H9 (cell line): ENCODE data around the gene C19orf25. TPM values are rescaled to one million over a fixed set of nuclear protein-coding genes. Genes with fewer than 3 reads are reported as not detected.

Source experiments
- DNase-seq: peaks from one replicate; pipeline ENCODE4 v3.0.0-alpha.2; 2017
- H2AFZ ChIP-seq: one replicate; pipeline ENCODE4 v1.6.1; 2013; ENCODE audit warnings: mild to moderate bottlenecking, low read length, control low read depth, moderate library complexity
- H2AK5ac ChIP-seq: 2 replicates; pipeline ENCODE4 v1.6.1; 2013; ENCODE audit warnings: low read length, control low read depth, mixed read lengths; ENCODE audit not compliant: insufficient read length
- H2BK120ac ChIP-seq: one replicate; pipeline ENCODE4 v1.6.1; 2013; ENCODE audit warnings: low read depth, mild to moderate bottlenecking, low read length, control low read depth, inconsistent platforms; ENCODE audit not compliant: poor library complexity, severe bottlenecking
- H2BK12ac ChIP-seq: 2 replicates; pipeline ENCODE4 v1.6.1; 2013; ENCODE audit warnings: low read length, control low read depth, mixed read lengths, low read depth; ENCODE audit not compliant: insufficient read length
- H2BK15ac ChIP-seq: 2 replicates; pipeline ENCODE4 v1.6.1; 2013; ENCODE audit warnings: low read depth, low read length, control low read depth
- H2BK20ac ChIP-seq: one replicate; pipeline ENCODE4 v1.6.1; 2013; ENCODE audit warnings: low read depth, mild to moderate bottlenecking, low read length, control low read depth, inconsistent platforms; ENCODE audit not compliant: poor library complexity, severe bottlenecking
- H2BK5ac ChIP-seq: 2 replicates; pipeline ENCODE4 v1.6.1; 2013; ENCODE audit warnings: low read length, control low read depth, mixed read lengths; ENCODE audit not compliant: insufficient read length
- H3K14ac ChIP-seq: 2 replicates; pipeline ENCODE4 v1.6.1; 2013; ENCODE audit warnings: low read length, control low read depth; ENCODE audit not compliant: insufficient read depth
- H3K18ac ChIP-seq: 2 replicates; pipeline ENCODE4 v1.6.1; 2013; ENCODE audit warnings: low read depth, mild to moderate bottlenecking, mixed read lengths, low read length, control low read depth; ENCODE audit not compliant: insufficient read length
- H3K23ac ChIP-seq: 2 replicates; pipeline ENCODE4 v1.6.1; 2013; ENCODE audit warnings: low read length, control low read depth, mixed read lengths, low read depth; ENCODE audit not compliant: insufficient read length
- H3K23me2 ChIP-seq: 2 replicates; pipeline ENCODE4 v1.6.1; 2013; ENCODE audit warnings: low read depth, mild to moderate bottlenecking, mixed read lengths, low read length, control low read depth; ENCODE audit not compliant: insufficient read length, poor library complexity, severe bottlenecking
- H3K27ac ChIP-seq: 2 replicates; pipeline ENCODE4 v1.5.1; 2013; ENCODE audit warnings: low read length, control low read depth, mixed read lengths, low read depth; ENCODE audit not compliant: insufficient read length
- H3K27me3 ChIP-seq: 2 replicates; pipeline ENCODE4 v1.6.1; 2013; ENCODE audit warnings: low read length, control low read depth, inconsistent platforms; ENCODE audit not compliant: insufficient read depth
- H3K4ac ChIP-seq: 2 replicates; pipeline ENCODE4 v1.6.1; 2013; ENCODE audit warnings: low read depth, mild to moderate bottlenecking, control low read depth, inconsistent platforms, low read length, moderate library complexity
- H3K4me1 ChIP-seq: 2 replicates; pipeline ENCODE4 v1.6.1; 2013; ENCODE audit warnings: low read length, control low read depth, inconsistent platforms; ENCODE audit not compliant: insufficient read depth
- H3K4me2 ChIP-seq: 2 replicates; pipeline ENCODE4 v1.6.1; 2013; ENCODE audit warnings: low read length, control low read depth, mixed read lengths; ENCODE audit not compliant: insufficient read length, insufficient read depth
- H3K56ac ChIP-seq: 2 replicates; pipeline ENCODE4 v1.6.1; 2013; ENCODE audit warnings: low read depth, mild to moderate bottlenecking, mixed read lengths, low read length, control low read depth; ENCODE audit not compliant: insufficient read length
- H3K79me1 ChIP-seq: 2 replicates; pipeline ENCODE4 v1.6.1; 2013; ENCODE audit warnings: low read depth, mild to moderate bottlenecking, moderate library complexity, low read length, control low read depth, inconsistent platforms; ENCODE audit not compliant: insufficient read depth, poor library complexity, severe bottlenecking
- H3K79me2 ChIP-seq: 2 replicates; pipeline ENCODE4 v1.6.1; 2013; ENCODE audit warnings: low read length, control low read depth, inconsistent platforms; ENCODE audit not compliant: insufficient read depth
- H3K9ac ChIP-seq: 2 replicates; pipeline ENCODE4 v1.6.1; 2013; ENCODE audit warnings: low read length, control low read depth, mixed read lengths; ENCODE audit not compliant: insufficient read length; ENCODE audit errors: extremely low read depth
- H3K9me3 ChIP-seq: one replicate; pipeline ENCODE4 v1.6.1; 2013; ENCODE audit warnings: low read depth, low read length, inconsistent platforms; ENCODE audit not compliant: control insufficient read depth
- H3T11ph ChIP-seq: one replicate; pipeline ENCODE4 v1.6.1; 2013; ENCODE audit warnings: mild to moderate bottlenecking, low read length, control low read depth, inconsistent platforms
- H4K20me1 ChIP-seq: one replicate; pipeline ENCODE4 v1.6.1; 2013; ENCODE audit not compliant: control insufficient read depth, insufficient read length, insufficient read depth
- H4K5ac ChIP-seq: 2 replicates; pipeline ENCODE4 v1.6.1; 2013; ENCODE audit warnings: low read depth, mild to moderate bottlenecking, mixed read lengths, low read length, control low read depth; ENCODE audit not compliant: insufficient read length
- H4K8ac ChIP-seq: replicated peaks from 2 replicates; pipeline ENCODE4 v1.6.1; 2013; ENCODE audit warnings: low read length, control low read depth, mixed read lengths, low read depth; ENCODE audit not compliant: insufficient read length
- H4K91ac ChIP-seq: 2 replicates; pipeline ENCODE4 v1.6.1; 2013; ENCODE audit warnings: low read depth, mild to moderate bottlenecking, moderate library complexity, mixed read lengths, low read length, control low read depth; ENCODE audit not compliant: insufficient read length
- H3K27ac Mint-ChIP-seq, 3 experiments: 2 replicates in 2 of 3; 3 replicates in 1 of 3; pipeline ENCODE4 v1.8.0; 2020 to 2021; ENCODE audit warnings: mixed read lengths in 3 of 3, mild to moderate bottlenecking in 1 of 3, moderate library complexity in 1 of 3
- H3K27me3 Mint-ChIP-seq: 2 replicates; pipeline ENCODE4 v1.8.0; 2021; ENCODE audit warnings: low read depth, mild to moderate bottlenecking, moderate library complexity, mixed read lengths
- H3K36me3 Mint-ChIP-seq, 3 experiments: 2 replicates in 2 of 3; 3 replicates in 1 of 3; pipeline ENCODE4 v1.8.0; 2020 to 2021; ENCODE audit warnings: low read depth in 3 of 3, mixed read lengths in 3 of 3; ENCODE audit not compliant: insufficient read depth in 1 of 3
- H3K4me1 Mint-ChIP-seq, 2 experiments: 2 replicates each; pipeline ENCODE4 v1.8.0; 2020; ENCODE audit warnings: mixed read lengths in 2 of 2
- H3K4me3 Mint-ChIP-seq, 2 experiments: 2 replicates in 1 of 2; 3 replicates in 1 of 2; pipeline ENCODE4 v1.8.0; 2020 to 2021; ENCODE audit warnings: mild to moderate bottlenecking in 2 of 2, mixed read lengths in 2 of 2, moderate library complexity in 1 of 2
- H3K9me3 Mint-ChIP-seq, 2 experiments: 2 replicates in 1 of 2; 3 replicates in 1 of 2; pipeline ENCODE4 v1.8.0; 2020; ENCODE audit warnings: mild to moderate bottlenecking in 2 of 2, mixed read lengths in 2 of 2, moderate library complexity in 1 of 2
- WGBS: extraction: QIAGEN DNeasy Blood & Tissue Kit; methylation state at CpG from one replicate; pipeline ENCODE4 v1.1.7; 2013; ENCODE audit warnings: missing lambda C conversion rate, low lambda C conversion rate, mixed read lengths; ENCODE audit not compliant: insufficient read length; ENCODE audit errors: extremely low coverage; 5-methylcytosine and 5-hydroxymethylcytosine counted together
- total RNA-seq: library from RNA; stranded (reverse); gene quantifications from 2 replicates; pipeline ENCODE4 v1.2.1, GENCODE V29; 2021
- TF ChIP-seq, protein P1 (sequence below): fragments of 200-600 bp; sonication (generic); conservative IDR thresholded peaks from 3 replicates; pipeline ENCODE4 v1.8.0; 2021; ENCODE audit warnings: antibody characterized with exemption, mild to moderate bottlenecking

C19orf25 gene
- total RNA-seq, 1 experiment from 2014 or later, result 36.8 TPM

DNA sequence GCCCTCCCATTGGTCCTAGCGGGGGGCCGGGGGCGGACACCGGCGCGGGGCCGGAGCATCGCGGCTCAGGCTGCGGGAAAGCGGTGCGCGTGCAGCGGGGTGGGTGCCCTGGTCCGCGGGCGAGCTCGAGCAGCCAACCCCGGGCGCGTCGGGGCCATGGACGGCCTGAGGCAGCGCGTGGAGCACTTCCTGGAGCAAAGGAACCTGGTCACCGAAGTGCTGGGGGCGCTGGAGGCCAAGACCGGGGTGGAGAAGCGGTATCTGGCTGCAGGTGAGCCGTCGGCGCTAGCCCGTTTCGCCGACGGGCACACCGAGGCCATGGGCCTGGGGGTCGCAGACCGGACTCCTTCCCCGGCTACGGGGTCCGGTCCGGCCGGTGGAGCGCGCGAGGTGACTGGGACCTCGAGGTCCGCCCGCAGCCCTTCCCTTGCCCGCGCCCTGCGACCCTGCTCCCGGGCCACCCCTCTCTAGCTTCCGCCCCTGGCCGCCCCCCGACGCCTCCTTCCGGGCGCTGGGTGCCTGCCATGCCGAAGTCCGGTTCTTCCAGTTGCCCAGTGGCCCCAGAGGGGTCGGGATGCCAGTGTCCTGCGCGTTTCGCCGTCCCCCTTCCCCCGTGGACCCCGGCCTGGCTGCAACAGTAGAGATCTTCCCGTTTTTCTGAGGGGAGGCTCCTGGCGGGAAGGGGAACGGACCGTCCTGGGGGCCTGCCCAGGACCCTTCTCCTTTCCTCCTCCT is 12.3 kb upstream of the C19orf25 start, which contains the start of gene REEP6:
Gene REEP6 (plus strand): TSS at position 68 of the 735 bp plus-strand sequence. CDS start 89 bp downstream, at position 157.
- Mint-ChIP-seq H3K36me3 (no peaks in the 10 kb centered on the region; a peak in 1 of 7 replicates), H3K27ac (peak within 1 kb of the TSS in 2 of 3 experiments; percentile 94 to 97; a peak in 4 of 7 replicates), H3K4me3 (peak within 1 kb of the TSS; percentile 81 to 92), H3K4me1 (peaks cover 4 to 13% of the 10 kb centered on the region in 2 experiments), H3K9me3 (no peaks in the 10 kb centered on the region; a peak in 1 of 5 replicates), H3K27me3 (peaks cover 45% of the 10 kb centered on the region)
- Histone ChIP-seq H4K91ac (no peak within 1 kb of the TSS), H3K4me1 (no peaks in the 10 kb centered on the region), H4K20me1 (no peaks in the 10 kb centered on the region), H3K14ac (peak within 1 kb of the TSS; percentile 1; the same call in 1 of the 2 replicates), H3K56ac (no peak within 1 kb of the TSS), H3K27me3 (peaks cover 3% of the 10 kb centered on the region; the same call in 1 of the 2 replicates), H3K4me2 (peak within 1 kb of the TSS; percentile 32), H2BK20ac (no peak within 1 kb of the TSS), H4K8ac (no peak within 1 kb of the TSS), H3K79me1 (no peaks in the 10 kb centered on the region), H3K27ac (no peak within 1 kb of the TSS), H3T11ph (no peak within 1 kb of the TSS), H2AFZ (no peak within 1 kb of the TSS), H2BK5ac (no peak within 1 kb of the TSS), H3K23ac (no peak within 1 kb of the TSS), H3K9ac (no peak within 1 kb of the TSS), H3K79me2 (no peaks in the 10 kb centered on the region), H3K9me3 (no peaks in the 10 kb centered on the region), H2AK5ac (no peak within 1 kb of the TSS), H3K18ac (no peak within 1 kb of the TSS), H3K4ac (no peak within 1 kb of the TSS), H2BK12ac (no peak within 1 kb of the TSS), H3K23me2 (peaks cover 9% of the 10 kb centered on the region), H2BK120ac (no peak within 1 kb of the TSS), H4K5ac (no peak within 1 kb of the TSS), H2BK15ac (no peak within 1 kb of the TSS)
- no peak for DNase-seq
- TF ChIP-seq, protein P1, sequence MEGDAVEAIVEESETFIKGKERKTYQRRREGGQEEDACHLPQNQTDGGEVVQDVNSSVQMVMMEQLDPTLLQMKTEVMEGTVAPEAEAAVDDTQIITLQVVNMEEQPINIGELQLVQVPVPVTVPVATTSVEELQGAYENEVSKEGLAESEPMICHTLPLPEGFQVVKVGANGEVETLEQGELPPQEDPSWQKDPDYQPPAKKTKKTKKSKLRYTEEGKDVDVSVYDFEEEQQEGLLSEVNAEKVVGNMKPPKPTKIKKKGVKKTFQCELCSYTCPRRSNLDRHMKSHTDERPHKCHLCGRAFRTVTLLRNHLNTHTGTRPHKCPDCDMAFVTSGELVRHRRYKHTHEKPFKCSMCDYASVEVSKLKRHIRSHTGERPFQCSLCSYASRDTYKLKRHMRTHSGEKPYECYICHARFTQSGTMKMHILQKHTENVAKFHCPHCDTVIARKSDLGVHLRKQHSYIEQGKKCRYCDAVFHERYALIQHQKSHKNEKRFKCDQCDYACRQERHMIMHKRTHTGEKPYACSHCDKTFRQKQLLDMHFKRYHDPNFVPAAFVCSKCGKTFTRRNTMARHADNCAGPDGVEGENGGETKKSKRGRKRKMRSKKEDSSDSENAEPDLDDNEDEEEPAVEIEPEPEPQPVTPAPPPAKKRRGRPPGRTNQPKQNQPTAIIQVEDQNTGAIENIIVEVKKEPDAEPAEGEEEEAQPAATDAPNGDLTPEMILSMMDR, result no peak
- WGBS, result no CpG with 5 or more reads among the region's 73 CpGs
